Activated CD8-positive, alpha-beta T cell treated with anti-CD3 and anti-CD28 coated beads for 36 hours (primary cell): ENCODE measurements around the gene SFTA2. TPM values are rescaled to one million over a fixed set of nuclear protein-coding genes. Genes with fewer than 3 reads are reported as not detected.
A peak's percentile ranks its signal among the peaks of the same experiment; 100 is the strongest.

Source experiments
- ATAC-seq: fragments of 200-7000 bp; cut with Tn5 transposase; one replicate; pipeline ENCODE4 v1.10.0; 2021; ENCODE audit warnings: mild to moderate bottlenecking, moderate library complexity
- CTCF ChIA-PET: fragments of 350-600 bp; sonication (Branson Sonifier 250); formaldehyde crosslinking; loops from one replicate; lab custom pipeline; 2021; ENCODE audit warnings: antibody characterized with exemption; lab: Charles Lee
- POLR2A ChIA-PET: fragments of 350-600 bp; sonication (Branson Sonifier 250); formaldehyde crosslinking; loops from one replicate; lab custom pipeline; 2021; ENCODE audit warnings: antibody characterized with exemption; lab: Charles Lee
- DNase-seq: peaks from one replicate; pipeline ENCODE4 v3.0.0-alpha.2; 2020
- H3K27ac Mint-ChIP-seq: one replicate; pipeline ENCODE4 v1.8.0; 2021; ENCODE audit warnings: mild to moderate bottlenecking, mixed read lengths
- H3K27me3 Mint-ChIP-seq: one replicate; pipeline ENCODE4 v1.8.0; 2021; ENCODE audit warnings: mixed read lengths
- H3K36me3 Mint-ChIP-seq: one replicate; pipeline ENCODE4 v1.8.0; 2021; ENCODE audit warnings: low read depth, mixed read lengths
- H3K4me1 Mint-ChIP-seq: one replicate; pipeline ENCODE4 v1.8.0; 2021; ENCODE audit warnings: low read depth, mixed read lengths
- H3K4me3 Mint-ChIP-seq: one replicate; pipeline ENCODE4 v1.8.0; 2021; ENCODE audit warnings: mild to moderate bottlenecking, moderate library complexity, mixed read lengths
- H3K9me3 Mint-ChIP-seq: one replicate; pipeline ENCODE4 v1.8.0; 2021; ENCODE audit warnings: mixed read lengths
- CTCF ChIP-seq: fragments of 200-600 bp; IDR thresholded peaks from one replicate; pipeline ENCODE4 v1.8.0; 2022; ENCODE audit warnings: antibody characterized with exemption, mild to moderate bottlenecking
- intact Hi-C: fragments of 100-400 bp; cut with micrococcal nuclease; formaldehyde crosslinking; loops from one replicate; pipeline ENCODE4 v1.10.0; 2022
- total RNA-seq, 2 experiments: library from RNA; stranded (reverse); gene quantifications; one replicate each; pipeline ENCODE4 v1.2.3, GENCODE V29; 2021

SFTA2 gene
- total RNA-seq, 2 experiments from 2014 or later: not detected

- Mint-ChIP-seq H3K36me3 (peaks cover 3% of the 10 kb centered on the region), H3K9me3 (no peaks in the 10 kb centered on the region), H3K27me3 (peaks cover 48% of the 10 kb centered on the region), H3K27ac (no peak overlapping the region), H3K4me1 (peaks cover 10% of the 10 kb centered on the region), H3K4me3 (no peak overlapping the region)
- intact Hi-C loops: no loop called here
- no peak for ATAC-seq
- DNase-seq: no peak
- ChIA-PET POLR2A (interaction anchor here (3.1 kb wide), 1 partner anchor 8 kb away, joined by 14 read pairs; no protein-coding TSS in a partner anchor), CTCF (interaction anchor here (1.0 to 1.3 kb wide), 2 partner anchors 132 to 140 kb away, joined by 3 read pairs; no protein-coding TSS in a partner anchor)
- no peak for TF ChIP-seq CTCF
Observed at GRCh38 chr6:30947231-30947630, 15.3 kb upstream of the SFTA2 start.

GRCh38 chr6:30945281-30945680, 13.3 kb upstream of the SFTA2 start:
- no peaks in the 10 kb centered on the region for H3K4me1 Mint-ChIP-seq
- no peak overlapping the region for H3K27ac Mint-ChIP-seq
- H3K9me3 Mint-ChIP-seq: no peaks in the 10 kb centered on the region
- ChIA-PET CTCF (interaction anchor here (1.2 kb wide), 1 partner anchor 142 kb away, joined by 4 read pairs; no protein-coding TSS in a partner anchor), POLR2A (interaction anchor here (3.1 kb wide), 1 partner anchor 10 kb away, joined by 14 read pairs; no protein-coding TSS in a partner anchor)
- DNase-seq: no peak
- H3K27me3 Mint-ChIP-seq: peaks cover 48% of the 10 kb centered on the region
- no peak for TF ChIP-seq CTCF
- ATAC-seq: no peak
- intact Hi-C loops: no loop called here
- H3K36me3 Mint-ChIP-seq: peaks cover 3% of the 10 kb centered on the region
- H3K4me3 Mint-ChIP-seq: no peak overlapping the region

- Mint-ChIP-seq H3K27ac (no peak overlapping the region), H3K4me3 (no peak overlapping the region)
- CTCF ChIA-PET: interaction anchor here (1.1 to 1.9 kb wide), 2 partner anchors 135 to 143 kb away, joined by 3 to 4 read pairs; no protein-coding TSS in a partner anchor
Observed at GRCh38 chr6:30944051-30944450, 12.1 kb upstream of the SFTA2 start.

GRCh38 chr6:30942338-30943060, 10.5 kb upstream of the SFTA2 start:
- Mint-ChIP-seq H3K27ac (no peak overlapping the region), H3K27me3 (peaks cover 46% of the 10 kb centered on the region), H3K9me3 (no peaks in the 10 kb centered on the region), H3K4me1 (no peaks in the 10 kb centered on the region), H3K36me3 (no peaks in the 10 kb centered on the region), H3K4me3 (no peak overlapping the region)
- DNase-seq (peak; percentile 15), ATAC-seq (no peak)
- ChIA-PET CTCF (interaction anchor here (1.9 kb wide), 1 partner anchor 145 kb away, joined by 4 read pairs; no protein-coding TSS in a partner anchor), POLR2A (no interaction called here)
- TF ChIP-seq CTCF: no peak
- intact Hi-C loops: no loop called here

More at GRCh38 chr6:30944051-30944450, 12.1 kb upstream of the SFTA2 start:
- intact Hi-C loops: no loop called here
- Mint-ChIP-seq H3K4me1 (no peaks in the 10 kb centered on the region), H3K36me3 (peaks cover 3% of the 10 kb centered on the region), H3K27me3 (peaks cover 54% of the 10 kb centered on the region), H3K9me3 (no peaks in the 10 kb centered on the region)
- no peak for TF ChIP-seq CTCF
- DNase-seq (no peak), ATAC-seq (no peak)
- POLR2A ChIA-PET: interaction anchor here (0.5 to 3.1 kb wide), 2 partner anchors 11 to 30 kb away, joined by 3 to 14 read pairs; no protein-coding TSS in a partner anchor
